H9 (cell line): ENCODE results near the gene FAM78B. TPM values are rescaled to one million over a fixed set of nuclear protein-coding genes. Genes with fewer than 3 reads are reported as not detected.

ENCODE experiments used
- DNase-seq: peaks from one replicate; pipeline ENCODE4 v3.0.0-alpha.2; 2017
- H2AFZ ChIP-seq: one replicate; pipeline ENCODE4 v1.6.1; 2013; ENCODE audit warnings: mild to moderate bottlenecking, low read length, control low read depth, moderate library complexity
- H2AK5ac ChIP-seq: 2 replicates; pipeline ENCODE4 v1.6.1; 2013; ENCODE audit warnings: low read length, control low read depth, mixed read lengths; ENCODE audit not compliant: insufficient read length
- H2BK120ac ChIP-seq: one replicate; pipeline ENCODE4 v1.6.1; 2013; ENCODE audit warnings: low read depth, mild to moderate bottlenecking, low read length, control low read depth, inconsistent platforms; ENCODE audit not compliant: poor library complexity, severe bottlenecking
- H2BK12ac ChIP-seq: 2 replicates; pipeline ENCODE4 v1.6.1; 2013; ENCODE audit warnings: low read length, control low read depth, mixed read lengths, low read depth; ENCODE audit not compliant: insufficient read length
- H2BK15ac ChIP-seq: 2 replicates; pipeline ENCODE4 v1.6.1; 2013; ENCODE audit warnings: low read depth, low read length, control low read depth
- H2BK20ac ChIP-seq: one replicate; pipeline ENCODE4 v1.6.1; 2013; ENCODE audit warnings: low read depth, mild to moderate bottlenecking, low read length, control low read depth, inconsistent platforms; ENCODE audit not compliant: poor library complexity, severe bottlenecking
- H2BK5ac ChIP-seq: 2 replicates; pipeline ENCODE4 v1.6.1; 2013; ENCODE audit warnings: low read length, control low read depth, mixed read lengths; ENCODE audit not compliant: insufficient read length
- H3K14ac ChIP-seq: 2 replicates; pipeline ENCODE4 v1.6.1; 2013; ENCODE audit warnings: low read length, control low read depth; ENCODE audit not compliant: insufficient read depth
- H3K18ac ChIP-seq: 2 replicates; pipeline ENCODE4 v1.6.1; 2013; ENCODE audit warnings: low read depth, mild to moderate bottlenecking, mixed read lengths, low read length, control low read depth; ENCODE audit not compliant: insufficient read length
- H3K23ac ChIP-seq: 2 replicates; pipeline ENCODE4 v1.6.1; 2013; ENCODE audit warnings: low read length, control low read depth, mixed read lengths, low read depth; ENCODE audit not compliant: insufficient read length
- H3K23me2 ChIP-seq: 2 replicates; pipeline ENCODE4 v1.6.1; 2013; ENCODE audit warnings: low read depth, mild to moderate bottlenecking, mixed read lengths, low read length, control low read depth; ENCODE audit not compliant: insufficient read length, poor library complexity, severe bottlenecking
- H3K27ac ChIP-seq: 2 replicates; pipeline ENCODE4 v1.5.1; 2013; ENCODE audit warnings: low read length, control low read depth, mixed read lengths, low read depth; ENCODE audit not compliant: insufficient read length
- H3K27me3 ChIP-seq: 2 replicates; pipeline ENCODE4 v1.6.1; 2013; ENCODE audit warnings: low read length, control low read depth, inconsistent platforms; ENCODE audit not compliant: insufficient read depth
- H3K4ac ChIP-seq: 2 replicates; pipeline ENCODE4 v1.6.1; 2013; ENCODE audit warnings: low read depth, mild to moderate bottlenecking, control low read depth, inconsistent platforms, low read length, moderate library complexity
- H3K4me1 ChIP-seq: 2 replicates; pipeline ENCODE4 v1.6.1; 2013; ENCODE audit warnings: low read length, control low read depth, inconsistent platforms; ENCODE audit not compliant: insufficient read depth
- H3K4me2 ChIP-seq: 2 replicates; pipeline ENCODE4 v1.6.1; 2013; ENCODE audit warnings: low read length, control low read depth, mixed read lengths; ENCODE audit not compliant: insufficient read length, insufficient read depth
- H3K56ac ChIP-seq: 2 replicates; pipeline ENCODE4 v1.6.1; 2013; ENCODE audit warnings: low read depth, mild to moderate bottlenecking, mixed read lengths, low read length, control low read depth; ENCODE audit not compliant: insufficient read length
- H3K79me1 ChIP-seq: 2 replicates; pipeline ENCODE4 v1.6.1; 2013; ENCODE audit warnings: low read depth, mild to moderate bottlenecking, moderate library complexity, low read length, control low read depth, inconsistent platforms; ENCODE audit not compliant: insufficient read depth, poor library complexity, severe bottlenecking
- H3K79me2 ChIP-seq: 2 replicates; pipeline ENCODE4 v1.6.1; 2013; ENCODE audit warnings: low read length, control low read depth, inconsistent platforms; ENCODE audit not compliant: insufficient read depth
- H3K9ac ChIP-seq: 2 replicates; pipeline ENCODE4 v1.6.1; 2013; ENCODE audit warnings: low read length, control low read depth, mixed read lengths; ENCODE audit not compliant: insufficient read length; ENCODE audit errors: extremely low read depth
- H3K9me3 ChIP-seq: one replicate; pipeline ENCODE4 v1.6.1; 2013; ENCODE audit warnings: low read depth, low read length, inconsistent platforms; ENCODE audit not compliant: control insufficient read depth
- H3T11ph ChIP-seq: one replicate; pipeline ENCODE4 v1.6.1; 2013; ENCODE audit warnings: mild to moderate bottlenecking, low read length, control low read depth, inconsistent platforms
- H4K20me1 ChIP-seq: one replicate; pipeline ENCODE4 v1.6.1; 2013; ENCODE audit not compliant: control insufficient read depth, insufficient read length, insufficient read depth
- H4K5ac ChIP-seq: 2 replicates; pipeline ENCODE4 v1.6.1; 2013; ENCODE audit warnings: low read depth, mild to moderate bottlenecking, mixed read lengths, low read length, control low read depth; ENCODE audit not compliant: insufficient read length
- H4K8ac ChIP-seq: replicated peaks from 2 replicates; pipeline ENCODE4 v1.6.1; 2013; ENCODE audit warnings: low read length, control low read depth, mixed read lengths, low read depth; ENCODE audit not compliant: insufficient read length
- H4K91ac ChIP-seq: 2 replicates; pipeline ENCODE4 v1.6.1; 2013; ENCODE audit warnings: low read depth, mild to moderate bottlenecking, moderate library complexity, mixed read lengths, low read length, control low read depth; ENCODE audit not compliant: insufficient read length
- H3K27ac Mint-ChIP-seq, 3 experiments: 2 replicates in 2 of 3; 3 replicates in 1 of 3; pipeline ENCODE4 v1.8.0; 2020 to 2021; ENCODE audit warnings: mixed read lengths in 3 of 3, mild to moderate bottlenecking in 1 of 3, moderate library complexity in 1 of 3
- H3K27me3 Mint-ChIP-seq: 2 replicates; pipeline ENCODE4 v1.8.0; 2021; ENCODE audit warnings: low read depth, mild to moderate bottlenecking, moderate library complexity, mixed read lengths
- H3K36me3 Mint-ChIP-seq, 3 experiments: 2 replicates in 2 of 3; 3 replicates in 1 of 3; pipeline ENCODE4 v1.8.0; 2020 to 2021; ENCODE audit warnings: low read depth in 3 of 3, mixed read lengths in 3 of 3; ENCODE audit not compliant: insufficient read depth in 1 of 3
- H3K4me1 Mint-ChIP-seq, 2 experiments: 2 replicates each; pipeline ENCODE4 v1.8.0; 2020; ENCODE audit warnings: mixed read lengths in 2 of 2
- H3K4me3 Mint-ChIP-seq, 2 experiments: 2 replicates in 1 of 2; 3 replicates in 1 of 2; pipeline ENCODE4 v1.8.0; 2020 to 2021; ENCODE audit warnings: mild to moderate bottlenecking in 2 of 2, mixed read lengths in 2 of 2, moderate library complexity in 1 of 2
- H3K9me3 Mint-ChIP-seq, 2 experiments: 2 replicates in 1 of 2; 3 replicates in 1 of 2; pipeline ENCODE4 v1.8.0; 2020; ENCODE audit warnings: mild to moderate bottlenecking in 2 of 2, mixed read lengths in 2 of 2, moderate library complexity in 1 of 2
- WGBS: extraction: QIAGEN DNeasy Blood & Tissue Kit; methylation state at CpG from one replicate; pipeline ENCODE4 v1.1.7; 2013; ENCODE audit warnings: missing lambda C conversion rate, low lambda C conversion rate, mixed read lengths; ENCODE audit not compliant: insufficient read length; ENCODE audit errors: extremely low coverage; 5-methylcytosine and 5-hydroxymethylcytosine counted together
- total RNA-seq: library from RNA; stranded (reverse); gene quantifications from 2 replicates; pipeline ENCODE4 v1.2.1, GENCODE V29; 2021
- TF ChIP-seq, protein P1 (sequence below): fragments of 200-600 bp; sonication (generic); conservative IDR thresholded peaks from 3 replicates; pipeline ENCODE4 v1.8.0; 2021; ENCODE audit warnings: antibody characterized with exemption, mild to moderate bottlenecking

The FAM78B gene
- total RNA-seq, 1 experiment from 2014 or later: 2.3 TPM

- Mint-ChIP-seq H3K4me1 (peaks cover 6 to 7% of the 10 kb centered on the region in 2 experiments), H3K27me3 (no peaks in the 10 kb centered on the region; the same call in 1 of the 2 replicates), H3K27ac (no peak overlapping the region), H3K36me3 (no peaks in the 10 kb centered on the region), H3K4me3 (no peak overlapping the region), H3K9me3 (no peaks in the 10 kb centered on the region)
- no peaks in the 10 kb centered on the region for H4K20me1 ChIP-seq
- no peak overlapping the region for H3K56ac ChIP-seq
- no peaks in the 10 kb centered on the region for H3K27me3 ChIP-seq
- H2BK20ac ChIP-seq: no peak overlapping the region
- no peak overlapping the region for H3K4me2 ChIP-seq
- no CpG with 5 or more reads among the region's 1 CpG for WGBS
- no peaks in the 10 kb centered on the region for H3K9me3 ChIP-seq
- no peak overlapping the region for H2BK12ac ChIP-seq
- H3K27ac ChIP-seq: no peak overlapping the region
- H3K18ac ChIP-seq: no peak overlapping the region
- H3K14ac ChIP-seq: no peak overlapping the region
- DNase-seq: no peak
- H4K91ac ChIP-seq: no peak overlapping the region
- no peak overlapping the region for H4K8ac ChIP-seq
- H3T11ph ChIP-seq: no peak overlapping the region
- no peaks in the 10 kb centered on the region; the same call in 1 of the 2 replicates for H3K4me1 ChIP-seq
- H4K5ac ChIP-seq: no peak overlapping the region
- TF ChIP-seq, protein P1, sequence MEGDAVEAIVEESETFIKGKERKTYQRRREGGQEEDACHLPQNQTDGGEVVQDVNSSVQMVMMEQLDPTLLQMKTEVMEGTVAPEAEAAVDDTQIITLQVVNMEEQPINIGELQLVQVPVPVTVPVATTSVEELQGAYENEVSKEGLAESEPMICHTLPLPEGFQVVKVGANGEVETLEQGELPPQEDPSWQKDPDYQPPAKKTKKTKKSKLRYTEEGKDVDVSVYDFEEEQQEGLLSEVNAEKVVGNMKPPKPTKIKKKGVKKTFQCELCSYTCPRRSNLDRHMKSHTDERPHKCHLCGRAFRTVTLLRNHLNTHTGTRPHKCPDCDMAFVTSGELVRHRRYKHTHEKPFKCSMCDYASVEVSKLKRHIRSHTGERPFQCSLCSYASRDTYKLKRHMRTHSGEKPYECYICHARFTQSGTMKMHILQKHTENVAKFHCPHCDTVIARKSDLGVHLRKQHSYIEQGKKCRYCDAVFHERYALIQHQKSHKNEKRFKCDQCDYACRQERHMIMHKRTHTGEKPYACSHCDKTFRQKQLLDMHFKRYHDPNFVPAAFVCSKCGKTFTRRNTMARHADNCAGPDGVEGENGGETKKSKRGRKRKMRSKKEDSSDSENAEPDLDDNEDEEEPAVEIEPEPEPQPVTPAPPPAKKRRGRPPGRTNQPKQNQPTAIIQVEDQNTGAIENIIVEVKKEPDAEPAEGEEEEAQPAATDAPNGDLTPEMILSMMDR: no peak
- no peak overlapping the region for H2AK5ac ChIP-seq
- H3K23me2 ChIP-seq: no peaks in the 10 kb centered on the region
- no peak overlapping the region for H2BK120ac ChIP-seq
- no peaks in the 10 kb centered on the region for H3K79me2 ChIP-seq
- no peak overlapping the region for H3K23ac ChIP-seq
- no peak overlapping the region for H3K4ac ChIP-seq
- H2BK5ac ChIP-seq: no peak overlapping the region
- H2AFZ ChIP-seq: no peak overlapping the region
- H3K9ac ChIP-seq: no peak overlapping the region
- no peak overlapping the region for H2BK15ac ChIP-seq
- no peaks in the 10 kb centered on the region for H3K79me1 ChIP-seq
These were observed 30.8 kb upstream of the FAM78B start for GRCh38 chr1:166197597-166197996.
